Astrocyte of the spinal cord (primary cell): ENCODE measurements around the gene COL6A2.
"Not testable (repeated sequence)": the region's sequence is repeated elsewhere in the genome, so short reads cannot be mapped to it uniquely, and the experiment has no call there.

Source experiments
- DNase-seq: peaks from one replicate; pipeline ENCODE4 v3.0.0; 2011; ENCODE audit warnings: low read depth, low spot score
- H3K4me3 ChIP-seq: 2 replicates; pipeline ENCODE4 v1.5.1; 2011; ENCODE audit warnings: low read depth, mild to moderate bottlenecking, low read length, moderate library complexity
- CTCF ChIP-seq: IDR thresholded peaks from 2 replicates; pipeline ENCODE4 v1.5.1; 2012; ENCODE audit warnings: low read depth, mild to moderate bottlenecking, low read length, inconsistent platforms
- in situ Hi-C: cut with HindIII; loops from 2 replicates; pipeline ENCODE4 v1.10.0; 2017; ENCODE audit warnings: low sequenced_read_pairs

Gene COL6A2

GRCh38 chr21:46168659-46169386 is 70.9 kb downstream of the COL6A2 start:
- no peak overlapping the region for H3K4me3 ChIP-seq
- TF ChIP-seq CTCF: no peak
- in situ Hi-C loops: no loop called here
- no peak for DNase-seq

DNA sequence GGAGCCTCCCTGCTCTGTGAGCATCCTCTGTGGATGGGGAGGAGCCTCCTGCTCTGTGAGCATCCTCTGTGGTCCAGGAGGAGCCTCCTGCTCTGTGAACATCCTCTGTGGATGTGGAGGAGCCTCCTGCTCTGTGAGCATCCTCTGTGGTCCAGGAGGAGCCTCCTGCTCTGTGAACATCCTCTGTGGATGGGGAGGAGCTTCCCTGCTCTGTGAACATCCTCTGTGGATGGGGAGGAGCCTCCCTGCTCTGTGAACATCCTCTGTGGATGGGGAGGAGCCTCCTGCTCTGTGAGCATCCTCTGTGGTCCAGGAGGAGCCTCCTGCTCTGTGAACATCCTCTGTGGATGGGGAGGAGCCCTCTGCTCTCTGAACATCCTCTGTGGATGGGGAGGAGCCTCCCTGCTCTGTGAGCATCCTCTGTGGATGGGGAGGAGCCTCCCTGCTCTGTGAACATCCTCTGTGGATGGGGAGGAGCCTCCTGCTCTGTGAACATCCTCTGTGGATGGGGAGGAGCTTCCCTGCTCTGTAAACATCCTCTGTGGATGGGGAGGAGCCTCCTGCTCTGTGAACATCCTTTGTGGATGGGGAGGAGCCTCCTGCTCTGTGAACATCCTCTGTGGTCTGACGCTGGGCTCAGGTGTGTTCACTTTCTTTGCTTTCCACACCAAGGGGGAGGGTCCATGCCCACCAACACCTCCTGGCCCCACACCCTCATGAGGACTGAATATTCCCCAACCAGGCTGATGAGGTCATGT is 72.7 kb downstream of the COL6A2 start:
- H3K4me3 ChIP-seq, in situ Hi-C loops, DNase-seq: not testable (repeated sequence)

- no peak for DNase-seq
- TF ChIP-seq CTCF: no peak
- in situ Hi-C loops: no loop called here
- no peak overlapping the region for H3K4me3 ChIP-seq
Measured at GRCh38 chr21:46171585-46171984, 73.7 kb downstream of the COL6A2 start.

DNA sequence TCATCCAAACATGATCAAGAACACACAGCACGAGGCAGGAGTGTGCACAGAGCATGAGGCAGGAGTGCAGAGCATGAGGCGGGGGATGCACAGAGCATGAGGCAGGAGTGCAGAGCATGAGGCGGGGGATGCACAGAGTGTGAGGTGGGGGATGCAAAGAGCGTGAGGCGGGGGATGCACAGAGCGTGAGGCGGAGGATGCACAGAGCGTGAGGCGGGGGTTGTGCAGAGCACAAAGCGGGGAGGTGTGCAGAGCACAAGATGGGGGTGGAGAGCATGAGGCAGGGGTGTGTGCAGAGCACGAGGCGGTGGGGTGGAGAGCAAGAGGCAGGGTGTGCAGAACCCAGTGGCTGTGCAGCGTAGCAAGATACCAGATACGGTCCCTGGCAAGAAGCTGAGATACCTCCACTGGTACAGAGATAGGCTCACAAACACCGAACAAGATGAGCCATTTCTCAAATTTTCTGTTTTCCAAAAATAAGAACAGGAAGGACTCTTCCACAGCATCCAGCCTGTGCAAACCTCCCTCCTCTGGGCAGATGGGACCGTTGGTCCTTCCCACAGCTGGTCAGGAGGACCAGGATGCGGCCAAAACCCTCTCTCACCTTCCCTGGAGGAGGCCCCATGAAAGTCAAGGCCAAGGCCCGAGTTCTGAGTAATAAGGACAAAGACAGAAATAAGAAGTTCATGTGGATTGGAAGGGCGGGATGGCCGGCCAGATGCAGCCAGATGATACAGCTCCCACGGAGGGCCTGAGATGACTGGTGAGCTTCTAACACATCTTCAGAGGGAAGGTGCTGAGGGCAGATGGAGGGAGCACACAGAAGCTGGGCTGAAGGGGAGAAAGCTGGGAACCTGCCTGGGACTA is 74.3 kb downstream of the COL6A2 start:
- in situ Hi-C loops: no loop called here
- H3K4me3 ChIP-seq: no peak overlapping the region
- TF ChIP-seq CTCF: no peak
- no peak for DNase-seq

- in situ Hi-C loops: no loop called here
- TF ChIP-seq CTCF: no peak
- H3K4me3 ChIP-seq: no peak overlapping the region
- no peak for DNase-seq
Measured at GRCh38 chr21:46172863-46173528, 75.1 kb downstream of the COL6A2 start.

DNA sequence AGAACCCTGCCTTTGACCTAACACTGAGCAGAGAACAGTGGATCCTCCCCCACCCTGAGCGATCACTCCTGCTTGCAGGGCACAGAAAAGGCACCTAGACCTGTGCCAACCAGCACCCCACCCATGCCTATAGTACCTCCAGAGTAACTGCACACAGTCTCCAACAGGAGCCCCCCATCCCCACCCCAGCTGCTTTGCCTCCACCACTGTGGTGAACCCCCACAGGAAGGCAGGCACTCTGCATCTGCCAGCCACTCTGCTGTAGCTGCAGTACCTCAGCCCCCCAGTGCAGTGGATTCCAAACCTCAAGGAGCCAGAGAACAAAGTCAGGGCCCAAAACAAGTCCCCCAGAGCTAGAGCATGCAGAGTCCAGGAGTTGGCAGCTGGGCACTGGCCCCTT is 75.7 kb downstream of the COL6A2 start:
- no peak overlapping the region for H3K4me3 ChIP-seq
- in situ Hi-C loops: no loop called here
- TF ChIP-seq CTCF: no peak
- DNase-seq: no peak

GRCh38 chr21:46176443-46177129 is 78.7 kb downstream of the COL6A2 start:
- in situ Hi-C loops, H3K4me3 ChIP-seq, DNase-seq: not testable (repeated sequence)
